ENCODE results near the gene HSH2D. TPM values are rescaled to one million over a fixed set of nuclear protein-coding genes. Genes with fewer than 3 reads are reported as not detected.
"Not testable (repeated sequence)": the region's sequence is repeated elsewhere in the genome, so short reads cannot be mapped to it uniquely, and the experiment has no call there.

The HSH2D gene
- polyA plus RNA-seq, 3 donors, result 0.56 to 4.3 (median 1.7) TPM

GRCh38 chr19:16117594-16118033, 25.9 kb upstream of the HSH2D start:
- 76 to 97% (median 88%) methylated on average over 10 to 11 of the region's 11 CpGs for WGBS, 3 donors
- H3K27ac ChIP-seq (ENCODE audit: low read depth, low read length), result no peak overlapping the region

DNA sequence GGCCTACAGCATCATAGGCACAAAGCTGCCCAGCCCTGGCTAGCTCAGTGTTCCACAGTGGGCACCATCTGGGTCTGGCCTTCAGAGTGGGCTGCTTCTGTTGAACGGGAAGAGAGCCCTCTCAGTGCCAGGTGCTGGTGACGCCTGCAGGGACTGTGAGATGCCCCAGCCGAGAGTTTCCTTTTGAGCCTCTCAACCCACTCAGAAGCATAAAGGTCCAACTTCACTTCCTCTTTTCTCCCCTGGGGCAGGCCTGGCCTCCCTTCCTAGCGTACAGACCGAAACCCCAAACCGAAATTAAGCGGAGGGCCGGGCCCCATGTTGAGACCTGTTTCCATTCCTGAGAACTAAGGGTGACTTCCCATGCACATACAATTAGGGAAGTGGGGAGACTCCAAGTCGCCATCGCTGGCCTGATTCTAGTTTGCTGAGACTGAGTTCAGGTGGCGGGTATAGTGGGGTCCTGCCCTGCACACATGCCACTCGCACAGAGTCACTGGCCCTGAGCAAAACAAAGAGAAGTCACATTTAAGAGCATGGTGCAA, 24.9 kb upstream of the HSH2D start:
- 59 to 90% (median 74%) methylated on average over 12 of the region's 12 CpGs for WGBS, 3 donors
- peak overlapping the region; percentile 2 for H3K27ac ChIP-seq (ENCODE audit: low read depth, low read length)

DNA sequence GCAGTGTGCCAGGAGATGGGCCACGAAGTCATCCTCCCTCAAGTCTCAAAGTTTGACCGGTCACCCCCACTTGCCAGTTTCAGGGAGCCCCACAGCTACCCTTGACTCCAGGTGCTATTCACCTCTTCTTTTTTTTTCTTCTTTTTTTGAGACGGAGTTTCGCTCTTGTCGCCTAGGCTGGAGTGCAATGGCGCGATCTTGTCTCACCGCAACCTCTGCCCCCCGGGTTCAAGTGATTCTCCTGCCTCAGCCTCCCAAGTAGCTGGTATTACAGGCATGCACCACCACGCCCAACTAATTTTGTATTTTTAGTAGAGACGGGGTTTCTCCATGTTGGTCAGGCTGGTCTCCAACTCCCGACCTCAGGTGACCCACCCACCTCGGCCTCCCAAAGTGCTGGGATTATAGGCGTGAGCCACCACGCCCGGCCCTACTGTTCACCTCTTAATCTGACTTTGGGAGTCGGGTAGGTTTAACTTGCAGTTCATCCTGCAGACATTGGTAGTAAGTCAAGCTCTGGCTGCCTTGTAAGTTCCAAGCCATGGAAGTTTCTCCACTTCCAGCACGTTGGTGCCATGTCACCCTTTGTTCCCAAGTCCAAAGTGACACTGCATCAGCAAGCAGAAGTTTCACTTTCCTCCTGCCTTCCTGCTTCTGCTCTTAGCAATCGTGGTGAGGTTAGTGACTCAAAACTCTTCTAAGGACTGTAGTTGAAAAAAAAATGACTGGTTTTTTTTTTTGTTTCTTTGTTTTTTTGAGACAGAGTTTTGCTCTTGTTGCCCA, 24.2 kb upstream of the HSH2D start:
- H3K27ac ChIP-seq (ENCODE audit: low read depth, low read length), result not testable (repeated sequence)
- WGBS, 3 donors, result 82 to 91% (median 84%) methylated on average over 19 of the region's 19 CpGs

- 78 to 95% (median 92%) methylated on average over 5 of the region's 5 CpGs for WGBS, 3 donors
- H3K27ac ChIP-seq (ENCODE audit: low read depth, low read length), result no peak overlapping the region
These were observed 22.3 kb upstream of the HSH2D start for GRCh38 chr19:16121141-16121540.

- 91 to 96% (median 96%) methylated on average over 11 of the region's 11 CpGs for WGBS, 3 donors
- no peak overlapping the region for H3K27ac ChIP-seq (ENCODE audit: low read depth, low read length)
These were observed 21.5 kb upstream of the HSH2D start for GRCh38 chr19:16121967-16122366.

- no peak overlapping the region for H3K27ac ChIP-seq (ENCODE audit: low read depth, low read length)
- WGBS, 3 donors, result 88 to 93% (median 91%) methylated on average over 14 of the region's 14 CpGs
These were observed 18.5 kb upstream of the HSH2D start for GRCh38 chr19:16124953-16125352.

- WGBS, 3 donors, result 72 to 77% (median 77%) methylated on average over 10 of the region's 10 CpGs
- no peak overlapping the region for H3K27ac ChIP-seq (ENCODE audit: low read depth, low read length)
These were observed 17.6 kb upstream of the HSH2D start for GRCh38 chr19:16125737-16126495.

GRCh38 chr19:16127080-16127479, 16.4 kb upstream of the HSH2D start:
- 89 to 90% (median 89%) methylated on average over 11 of the region's 11 CpGs for WGBS, 3 donors

DNA sequence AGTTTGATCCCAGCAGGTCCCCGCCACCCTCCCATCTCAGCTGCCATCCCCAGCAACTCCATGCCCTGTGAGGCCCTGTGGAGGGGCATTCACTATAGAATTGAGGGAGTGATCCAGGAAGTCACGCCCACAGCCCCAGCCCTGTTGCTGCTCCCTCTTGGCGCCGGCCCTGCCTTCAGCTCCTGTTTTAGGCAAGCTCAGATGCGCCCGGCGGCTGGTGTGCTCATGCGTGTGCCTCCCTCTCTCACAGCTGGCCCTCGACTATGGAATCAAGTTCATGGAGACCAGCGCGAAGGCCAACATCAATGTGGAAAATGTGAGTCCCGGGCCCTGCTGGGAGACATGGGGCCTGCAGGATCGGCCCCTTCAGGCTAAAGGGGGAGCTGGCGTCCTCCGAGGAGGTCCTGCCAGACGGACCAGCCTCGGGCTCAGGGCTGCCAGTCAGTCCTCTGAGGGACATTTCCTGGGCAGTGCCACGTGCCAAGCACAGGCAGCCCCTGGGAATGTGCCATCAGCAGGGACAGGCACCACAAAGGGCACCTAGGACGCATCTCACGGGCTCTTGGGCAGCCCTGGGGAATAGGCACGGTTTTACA, 15.6 kb upstream of the HSH2D start:
- no peak overlapping the region for H3K27ac ChIP-seq (ENCODE audit: low read depth, low read length)
- 90 to 97% (median 91%) methylated on average over 20 to 21 of the region's 21 CpGs for WGBS, 3 donors

More at GRCh38 chr19:16127080-16127479, 16.4 kb upstream of the HSH2D start:
- no peak overlapping the region for H3K27ac ChIP-seq (ENCODE audit: low read depth, low read length)

DNA sequence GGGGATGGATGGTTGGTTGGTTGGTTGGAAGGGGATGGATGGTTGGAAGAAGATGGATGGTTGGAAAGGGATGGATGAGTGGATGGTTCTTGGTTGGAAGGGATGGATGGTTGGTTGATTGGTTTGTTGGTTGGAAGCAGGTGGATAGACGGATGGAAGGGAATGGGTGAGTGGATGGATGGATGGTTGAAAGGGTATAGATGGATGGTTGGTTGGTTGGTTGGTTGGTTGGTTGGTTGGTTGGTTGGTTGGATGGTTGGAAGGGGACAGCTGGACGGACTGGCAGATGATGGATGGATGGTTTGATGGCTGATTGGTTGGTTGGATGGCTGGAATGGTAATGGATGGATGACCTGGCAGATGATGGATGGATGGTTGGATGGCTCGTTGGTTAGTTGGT, 11.8 kb upstream of the HSH2D start:
- H3K27ac ChIP-seq (ENCODE audit: low read depth, low read length), result no peak overlapping the region
- WGBS, 3 donors, result 96 to 100% (median 98%) methylated on average over 3 of the region's 3 CpGs

DNA sequence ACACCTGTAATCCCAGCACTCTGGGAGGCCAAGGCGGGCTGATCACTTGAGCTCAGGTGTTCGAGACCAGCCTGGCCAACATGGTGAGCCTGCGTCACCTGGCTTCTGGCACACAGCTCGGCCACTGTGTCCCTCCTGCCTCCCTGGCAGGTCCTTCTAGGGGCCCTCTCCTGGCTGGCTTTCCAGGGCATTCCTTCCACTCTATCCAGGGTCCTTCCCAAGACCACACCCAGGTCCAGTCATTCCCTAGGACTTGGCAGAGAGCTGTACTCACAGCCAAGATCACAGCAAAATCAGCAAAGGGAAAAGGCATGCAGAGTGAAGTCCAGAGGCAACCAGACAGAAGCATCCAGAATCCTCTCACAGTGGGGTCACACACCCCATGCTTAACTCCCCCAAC, 9.7 kb upstream of the HSH2D start:
- H3K27ac ChIP-seq (ENCODE audit: low read depth, low read length), result no peak overlapping the region
- WGBS, 3 donors, result 86 to 97% (median 96%) methylated on average over 4 of the region's 4 CpGs

DNA sequence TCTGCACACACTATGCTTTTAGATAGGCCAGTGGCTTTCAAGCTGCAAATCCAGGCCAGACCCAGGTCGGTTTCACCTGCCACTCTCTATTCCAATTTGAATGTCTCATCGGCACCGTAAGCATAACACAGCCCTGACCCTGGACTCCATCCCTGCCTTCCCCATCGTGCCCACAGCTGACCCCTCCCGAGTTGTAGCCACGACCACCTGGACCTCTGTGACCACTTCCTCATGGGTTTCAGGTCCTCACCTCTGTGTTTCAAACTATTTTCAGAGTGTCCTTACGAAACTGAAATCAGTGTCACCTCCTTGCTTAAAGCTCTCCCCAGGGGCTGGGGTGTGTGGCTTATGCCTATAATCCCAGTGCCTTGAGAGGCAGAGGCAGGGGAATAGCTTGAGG, 9.0 kb upstream of the HSH2D start:
- WGBS, 3 donors, result 58 to 86% (median 72%) methylated on average over 7 of the region's 7 CpGs
- H3K27ac ChIP-seq (ENCODE audit: low read depth, low read length), result no peak overlapping the region

DNA sequence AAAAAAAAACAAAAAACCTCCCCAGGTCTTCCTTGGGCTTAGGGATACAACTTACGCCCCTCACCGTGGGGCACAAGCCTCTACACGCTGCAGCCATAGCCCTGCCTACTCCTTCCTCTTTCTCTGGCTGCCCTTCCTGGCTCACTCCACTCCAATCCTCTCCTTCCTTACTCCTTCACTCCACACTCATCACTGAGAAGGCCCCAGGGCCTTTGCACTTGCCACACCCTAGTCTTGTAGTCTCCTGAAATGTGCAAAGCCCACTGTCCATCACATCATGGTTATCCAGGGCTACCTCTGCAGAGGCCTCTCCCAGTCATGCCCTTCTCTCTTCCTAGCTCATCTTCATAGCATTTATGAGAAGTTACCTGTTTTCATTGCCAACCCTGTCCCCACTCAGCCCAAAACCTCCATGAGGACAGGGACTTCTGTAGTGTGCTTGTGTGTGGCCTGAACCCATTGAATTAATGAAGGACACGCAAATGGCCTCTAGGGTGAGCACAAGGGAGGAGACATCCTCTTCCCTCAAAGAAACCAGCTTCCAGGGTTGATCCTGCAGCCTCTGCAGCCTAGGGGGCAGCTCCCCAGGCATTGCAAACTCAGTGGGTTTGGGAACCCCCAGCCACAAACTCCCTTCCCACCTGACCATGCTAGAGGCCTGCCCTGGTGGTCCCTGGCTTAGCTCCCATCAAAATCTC, 7.9 kb upstream of the HSH2D start:
- H3K27ac ChIP-seq (ENCODE audit: low read depth, low read length), result no peak overlapping the region
- 65 to 90% (median 76%) methylated on average over 4 of the region's 4 CpGs for WGBS, 3 donors

DNA sequence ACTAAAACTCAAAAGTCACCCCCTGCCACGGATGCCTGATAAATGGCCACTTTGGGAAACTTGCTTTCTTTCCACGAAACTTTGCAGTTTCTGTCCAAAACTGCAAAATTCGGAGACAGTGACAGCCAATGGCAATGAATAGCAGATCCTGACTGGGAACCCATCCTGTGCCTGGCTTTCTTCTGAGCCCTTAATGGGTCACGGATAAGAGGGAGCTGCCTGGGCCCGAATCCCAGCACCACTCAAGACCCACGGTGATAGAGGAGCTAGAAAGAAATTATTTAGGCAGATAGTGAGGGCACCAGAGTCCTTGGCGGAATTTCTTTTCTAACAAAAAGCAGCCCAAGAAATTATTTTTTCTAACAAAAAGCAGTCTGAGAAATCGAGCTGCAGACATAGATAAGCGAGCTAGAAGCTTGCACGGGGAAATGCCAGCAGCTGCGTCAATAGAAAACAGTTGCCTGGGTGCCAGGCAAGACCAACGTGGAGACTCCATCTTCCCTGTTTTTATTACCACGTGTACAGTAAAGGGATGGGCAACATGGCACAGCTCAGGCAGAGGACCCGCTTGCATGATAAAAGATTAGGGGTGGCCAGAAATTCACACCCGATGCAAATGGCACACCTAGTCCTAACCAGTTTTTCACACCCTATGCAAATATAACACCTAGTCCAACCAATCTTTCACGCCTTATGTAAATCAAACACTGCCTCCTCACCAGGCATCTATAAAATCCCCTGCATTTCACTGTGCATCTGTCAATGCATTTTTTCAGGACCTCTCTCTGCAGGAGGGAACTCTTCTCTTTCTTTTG, 7.1 kb upstream of the HSH2D start:
- 35 to 53% (median 52%) methylated on average over 16 of the region's 16 CpGs for WGBS, 3 donors
- H3K27ac ChIP-seq (ENCODE audit: low read depth, low read length), result no peak overlapping the region

DNA sequence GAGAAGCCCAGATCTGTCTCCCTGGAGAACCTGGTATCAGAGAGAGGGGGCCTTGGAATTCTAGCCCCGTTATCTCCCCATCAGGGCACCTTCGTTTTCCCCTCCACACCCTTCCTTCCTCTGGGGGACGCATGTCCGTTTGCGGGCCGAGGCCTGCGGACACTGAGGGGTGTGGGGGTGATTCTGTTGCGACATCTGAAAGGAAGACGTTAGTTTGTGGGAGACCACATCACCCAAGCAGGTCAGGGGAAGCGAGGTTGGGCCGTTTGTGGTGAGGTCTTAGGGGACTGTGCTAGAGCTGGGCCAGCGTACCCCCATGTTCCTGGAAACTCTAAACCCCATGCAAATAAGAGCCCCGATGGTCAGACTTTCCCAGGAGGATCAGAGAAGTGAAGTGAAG, 3.7 kb upstream of the HSH2D start:
- 35 to 73% (median 41%) methylated on average over 13 of the region's 13 CpGs for WGBS, 3 donors

GRCh38 chr19:16141043-16141442, 2.4 kb upstream of the HSH2D start:
- WGBS, 3 donors, result 37 to 79% (median 46%) methylated on average over 4 of the region's 4 CpGs
- H3K27ac ChIP-seq (ENCODE audit: low read depth, low read length), result no peak overlapping the region

More for the DNA sequence above, 3.7 kb upstream of the HSH2D start:
- H3K27ac ChIP-seq (ENCODE audit: low read depth, low read length), result no peak overlapping the region

DNA sequence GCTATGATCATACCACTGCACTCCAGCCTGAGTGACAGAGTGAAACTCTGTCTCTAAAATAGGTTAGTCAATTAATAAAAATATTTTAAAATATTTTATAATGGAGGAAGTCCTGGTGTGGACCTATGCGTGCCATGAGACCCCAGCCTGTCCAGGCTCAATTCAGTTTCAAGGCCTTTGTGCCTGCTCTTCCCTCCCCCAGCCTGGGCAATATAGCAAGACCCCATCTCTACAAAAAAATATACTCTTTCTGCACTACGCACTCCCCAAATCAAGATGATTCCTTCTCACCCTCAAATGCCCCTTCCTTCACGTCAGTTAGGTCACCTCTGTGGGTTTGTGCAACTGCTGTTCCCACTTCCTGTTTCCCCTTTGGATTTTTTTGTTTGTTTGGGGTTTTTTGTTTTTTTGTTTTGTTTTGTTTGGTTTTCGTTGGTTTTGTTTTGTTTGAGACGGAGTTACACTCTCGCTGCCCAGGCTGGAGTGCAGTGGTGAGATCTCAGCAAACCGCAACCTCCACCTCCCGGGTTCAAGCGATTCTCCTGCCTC, 1.4 kb upstream of the HSH2D start:
- no peak overlapping the region for H3K27ac ChIP-seq (ENCODE audit: low read depth, low read length)
- WGBS, 3 donors, result 68 to 94% (median 69%) methylated on average over 9 of the region's 9 CpGs
